ENCODE results near the gene TEK. TPM values are rescaled to one million over a fixed set of nuclear protein-coding genes. Genes with fewer than 3 reads are reported as not detected.

Gene TEK
- total and polyA plus RNA-seq, 2 experiments from 2014 or later = 2.0 to 5.6 TPM

GRCh38 chr9:27195191-27195590 lies 86.2 kb downstream of the TEK start:
- 71% methylated on average over 3 of the region's 3 CpGs for WGBS (ENCODE audit: low lambda C conversion rate, missing lambda C conversion rate)
- Histone ChIP-seq H3K27me3 (no peaks in the 10 kb centered on the region), H3K4me2 (peak overlapping the region; percentile 32), H3K4me3 (no peak overlapping the region), H3K36me3 (replicated peaks; ENCODE audit: insufficient read depth, low read depth) (no peaks in the 10 kb centered on the region), H3K4me1 (ENCODE audit: insufficient read depth) (peaks cover 17% of the 10 kb centered on the region), H3K27ac (peak overlapping the region; percentile 61), H4K20me1 (ENCODE audit: insufficient read depth, poor library complexity, severe bottlenecking) (no peaks in the 10 kb centered on the region), H2AFZ (no peak overlapping the region), H3K9me3 (ENCODE audit: low read depth) (no peaks in the 10 kb centered on the region), H3K9me2 (replicated peaks; ENCODE audit: insufficient read depth) (no peaks in the 10 kb centered on the region), H3K79me2 (no peaks in the 10 kb centered on the region)
- no peak for DNase-seq (ENCODE audit: low spot score)
- TF ChIP-seq EZH2phosphoT487 (IDR thresholded peaks at IDR 0.05; ENCODE audit: low read depth, severe bottlenecking, unreplicated experiment) (no peak), EZH2 (IDR thresholded peaks at IDR 0.05; ENCODE audit: borderline replicate concordance) (no peak)

GRCh38 chr9:27196383-27196782 lies 87.4 kb downstream of the TEK start:
- TF ChIP-seq, protein P1, sequence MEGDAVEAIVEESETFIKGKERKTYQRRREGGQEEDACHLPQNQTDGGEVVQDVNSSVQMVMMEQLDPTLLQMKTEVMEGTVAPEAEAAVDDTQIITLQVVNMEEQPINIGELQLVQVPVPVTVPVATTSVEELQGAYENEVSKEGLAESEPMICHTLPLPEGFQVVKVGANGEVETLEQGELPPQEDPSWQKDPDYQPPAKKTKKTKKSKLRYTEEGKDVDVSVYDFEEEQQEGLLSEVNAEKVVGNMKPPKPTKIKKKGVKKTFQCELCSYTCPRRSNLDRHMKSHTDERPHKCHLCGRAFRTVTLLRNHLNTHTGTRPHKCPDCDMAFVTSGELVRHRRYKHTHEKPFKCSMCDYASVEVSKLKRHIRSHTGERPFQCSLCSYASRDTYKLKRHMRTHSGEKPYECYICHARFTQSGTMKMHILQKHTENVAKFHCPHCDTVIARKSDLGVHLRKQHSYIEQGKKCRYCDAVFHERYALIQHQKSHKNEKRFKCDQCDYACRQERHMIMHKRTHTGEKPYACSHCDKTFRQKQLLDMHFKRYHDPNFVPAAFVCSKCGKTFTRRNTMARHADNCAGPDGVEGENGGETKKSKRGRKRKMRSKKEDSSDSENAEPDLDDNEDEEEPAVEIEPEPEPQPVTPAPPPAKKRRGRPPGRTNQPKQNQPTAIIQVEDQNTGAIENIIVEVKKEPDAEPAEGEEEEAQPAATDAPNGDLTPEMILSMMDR (IDR thresholded peaks at IDR 0.05; ENCODE audit: poor library complexity) = no peak
- TF ChIP-seq EZH2phosphoT487 (IDR thresholded peaks at IDR 0.05; ENCODE audit: low read depth, severe bottlenecking, unreplicated experiment) = no peak
- TF ChIP-seq EZH2 (IDR thresholded peaks at IDR 0.05; ENCODE audit: borderline replicate concordance) = no peak
- Histone ChIP-seq H3K9me3 (ENCODE audit: low read depth) (no peaks in the 10 kb centered on the region), H3K4me2 (no peak overlapping the region), H2AFZ (no peak overlapping the region), H4K20me1 (ENCODE audit: insufficient read depth, poor library complexity, severe bottlenecking) (no peaks in the 10 kb centered on the region), H3K9me2 (replicated peaks; ENCODE audit: insufficient read depth) (no peaks in the 10 kb centered on the region), H3K27me3 (no peaks in the 10 kb centered on the region), H3K4me1 (ENCODE audit: insufficient read depth) (peaks cover 17% of the 10 kb centered on the region), H3K79me2 (no peaks in the 10 kb centered on the region), H3K4me3 (no peak overlapping the region), H3K36me3 (replicated peaks; ENCODE audit: insufficient read depth, low read depth) (no peaks in the 10 kb centered on the region), H3K27ac (no peak overlapping the region)
- DNase-seq (ENCODE audit: low spot score) = no peak
- WGBS (ENCODE audit: low lambda C conversion rate, missing lambda C conversion rate) = 97% methylated on average over 3 of the region's 3 CpGs

DNA sequence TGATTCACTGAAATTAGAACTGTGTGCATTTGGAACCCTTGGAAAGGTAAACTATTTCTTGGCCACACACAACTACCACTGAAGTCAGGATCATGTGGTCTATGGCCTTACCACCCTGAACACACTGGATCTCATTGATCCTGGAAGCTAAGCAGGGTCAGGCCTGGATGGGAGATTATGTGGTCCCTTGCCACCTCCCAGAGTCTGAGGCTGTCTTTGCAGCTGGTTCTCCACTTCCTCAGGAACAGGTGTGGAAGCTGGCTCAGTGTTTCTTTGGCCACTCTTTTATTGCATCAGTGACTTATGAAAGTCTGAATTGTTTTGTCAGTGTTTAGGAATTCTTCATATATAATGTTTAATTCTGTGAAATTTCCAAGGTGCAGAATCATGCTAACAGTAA lies 89.2 kb downstream of the TEK start:
- H3K36me3 ChIP-seq (replicated peaks; ENCODE audit: insufficient read depth, low read depth) = no peaks in the 10 kb centered on the region
- H2AFZ ChIP-seq = no peak overlapping the region
- no peaks in the 10 kb centered on the region for H3K9me3 ChIP-seq (ENCODE audit: low read depth)
- no peaks in the 10 kb centered on the region for H3K27me3 ChIP-seq
- H3K4me2 ChIP-seq = no peak overlapping the region
- no peak overlapping the region for H3K4me3 ChIP-seq
- H4K20me1 ChIP-seq (ENCODE audit: insufficient read depth, poor library complexity, severe bottlenecking) = no peaks in the 10 kb centered on the region
- DNase-seq (ENCODE audit: low spot score) = no peak
- TF ChIP-seq, protein P1 (IDR thresholded peaks at IDR 0.05; ENCODE audit: poor library complexity) = no peak
- TF ChIP-seq EZH2 (IDR thresholded peaks at IDR 0.05; ENCODE audit: borderline replicate concordance) = no peak
- TF ChIP-seq EZH2phosphoT487 (IDR thresholded peaks at IDR 0.05; ENCODE audit: low read depth, severe bottlenecking, unreplicated experiment) = no peak
- no peaks in the 10 kb centered on the region for H3K9me2 ChIP-seq (replicated peaks; ENCODE audit: insufficient read depth)
- H3K79me2 ChIP-seq = no peaks in the 10 kb centered on the region
- peaks cover 17% of the 10 kb centered on the region for H3K4me1 ChIP-seq (ENCODE audit: insufficient read depth)
- H3K27ac ChIP-seq = no peak overlapping the region

DNA sequence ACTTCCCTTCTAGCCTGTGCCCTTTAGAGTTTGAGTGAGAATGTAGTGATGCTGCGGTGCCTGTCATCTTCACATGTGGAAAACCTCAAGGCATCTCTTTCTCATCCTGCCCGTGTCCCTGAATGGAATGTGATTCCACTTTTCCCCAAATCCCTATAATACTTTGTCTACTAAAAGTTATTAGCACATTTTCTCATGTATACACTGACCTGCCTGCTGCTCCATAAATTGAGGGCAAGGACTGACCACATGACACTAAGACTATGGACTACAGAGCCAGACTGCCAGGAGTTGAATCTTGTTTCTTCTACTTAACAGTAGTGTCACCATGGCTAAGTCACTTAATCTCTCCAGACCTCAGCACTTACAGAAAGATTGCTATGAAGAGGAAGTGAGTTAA lies 93.0 kb downstream of the TEK start:
- H3K79me2 ChIP-seq = no peaks in the 10 kb centered on the region
- H3K27me3 ChIP-seq = no peaks in the 10 kb centered on the region
- H3K4me2 ChIP-seq = no peak overlapping the region
- H3K9me3 ChIP-seq (ENCODE audit: low read depth) = no peaks in the 10 kb centered on the region
- H3K27ac ChIP-seq = no peak overlapping the region
- H3K9me2 ChIP-seq (replicated peaks; ENCODE audit: insufficient read depth) = no peaks in the 10 kb centered on the region
- H2AFZ ChIP-seq = no peak overlapping the region
- TF ChIP-seq EZH2 (IDR thresholded peaks at IDR 0.05; ENCODE audit: borderline replicate concordance) (no peak), EZH2phosphoT487 (IDR thresholded peaks at IDR 0.05; ENCODE audit: low read depth, severe bottlenecking, unreplicated experiment) (no peak)
- TF ChIP-seq, protein P1 (IDR thresholded peaks at IDR 0.05; ENCODE audit: poor library complexity) = no peak
- H3K4me1 ChIP-seq (ENCODE audit: insufficient read depth) = no peaks in the 10 kb centered on the region
- WGBS (ENCODE audit: low lambda C conversion rate, missing lambda C conversion rate) = 55% methylated on average over 2 of the region's 2 CpGs
- no peaks in the 10 kb centered on the region for H3K36me3 ChIP-seq (replicated peaks; ENCODE audit: insufficient read depth, low read depth)
- DNase-seq (ENCODE audit: low spot score) = no peak
- no peaks in the 10 kb centered on the region for H4K20me1 ChIP-seq (ENCODE audit: insufficient read depth, poor library complexity, severe bottlenecking)
- no peak overlapping the region for H3K4me3 ChIP-seq
